HG03558 (cell line): ENCODE measurements around the gene DKKL1.
"Not testable (repeated sequence)": the region's sequence is repeated elsewhere in the genome, so short reads cannot be mapped to it uniquely, and the experiment has no call there.

ENCODE experiments used
- ATAC-seq: cut with Tn5 transposase; IDR thresholded peaks from one replicate; pipeline ENCODE4 v1.9.1; 2021; ENCODE audit warnings: moderate number of reproducible peaks; ENCODE audit not compliant: unreplicated experiment; ENCODE audit errors: extremely low read depth

DKKL1 gene

GRCh38 chr19:49359851-49360820, 3.5 kb upstream of the DKKL1 start:
- no peak for ATAC-seq

GRCh38 chr19:49361438-49362047, 2.1 kb upstream of the DKKL1 start:
- ATAC-seq: no peak

- no peak for ATAC-seq
These were observed 1.4 kb upstream of the DKKL1 start, which contains the start of gene TEAD2 for GRCh38 chr19:49362048-49362928. Gene TEAD2 (minus strand): TSS chr19:49362416. CDS start chr19:49360075, 2,341 bp downstream.

- ATAC-seq: no peak
These were observed 779 bp upstream of the DKKL1 start for GRCh38 chr19:49362929-49363267.

- no peak for ATAC-seq
These were observed 533 bp downstream of the DKKL1 start for GRCh38 chr19:49364083-49364737.

GRCh38 chr19:49366110-49366509, 2.4 kb downstream of the DKKL1 start:
- no peak for ATAC-seq

GRCh38 chr19:49368711-49369358, 5.2 kb downstream of the DKKL1 start:
- ATAC-seq: no peak

- no peak for ATAC-seq
These were observed 7.5 kb downstream of the DKKL1 start for GRCh38 chr19:49371184-49371583.

- not testable (repeated sequence) for ATAC-seq
These were observed 9.5 kb downstream of the DKKL1 start for GRCh38 chr19:49373174-49373573.

- no peak for ATAC-seq
These were observed 11.2 kb downstream of the DKKL1 start for GRCh38 chr19:49374665-49375434.

GRCh38 chr19:49378512-49378911, 14.8 kb downstream of the DKKL1 start:
- ATAC-seq: no peak

GRCh38 chr19:49380391-49380790, 16.7 kb downstream of the DKKL1 start:
- ATAC-seq: no peak

GRCh38 chr19:49382639-49383038, 19.0 kb downstream of the DKKL1 start:
- no peak for ATAC-seq

GRCh38 chr19:49383599-49383998, 19.9 kb downstream of the DKKL1 start:
- no peak for ATAC-seq

GRCh38 chr19:49387936-49388372, 24.3 kb downstream of the DKKL1 start, which contains the start of gene KASH5:
Gene KASH5 (plus strand): TSS chr19:49388249. CDS start chr19:49390884, 2,635 bp downstream.
- ATAC-seq: no peak

- no peak for ATAC-seq
These were observed 25.7 kb downstream of the DKKL1 start for GRCh38 chr19:49389406-49389805.

- ATAC-seq: no peak
These were observed 26.7 kb downstream of the DKKL1 start for GRCh38 chr19:49390131-49390928.

- ATAC-seq: no peak
These were observed 27.3 kb downstream of the DKKL1 start for GRCh38 chr19:49390929-49391359.
